Measurements from ENCODE around the gene C1orf141.
"Not testable (repeated sequence)": the region's sequence is repeated elsewhere in the genome, so short reads cannot be mapped to it uniquely, and the experiment has no call there.

The C1orf141 gene

DNA sequence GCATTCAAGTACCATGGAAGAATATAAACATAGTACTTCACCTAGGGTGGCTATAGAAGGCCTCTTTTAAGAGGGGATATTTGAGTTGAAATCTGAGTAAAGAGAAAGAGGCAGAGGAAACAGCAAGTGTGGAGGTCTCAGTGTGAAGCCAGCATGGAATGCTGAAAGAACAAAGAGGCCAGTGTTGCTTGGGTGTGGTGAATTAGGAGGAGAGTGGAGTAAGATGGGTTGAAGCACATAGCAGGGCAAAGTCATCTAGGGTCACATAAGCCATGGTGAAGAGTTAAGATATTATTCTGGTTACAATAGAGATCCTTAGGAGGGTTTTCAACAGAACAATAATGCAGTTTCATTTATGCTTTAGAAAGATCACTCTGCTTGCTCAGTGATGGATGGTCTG lies 37.5 kb downstream of the C1orf141 start:
- no peak overlapping the region for H3K27ac ChIP-seq
- no peak overlapping the region for H3K4me3 ChIP-seq

DNA sequence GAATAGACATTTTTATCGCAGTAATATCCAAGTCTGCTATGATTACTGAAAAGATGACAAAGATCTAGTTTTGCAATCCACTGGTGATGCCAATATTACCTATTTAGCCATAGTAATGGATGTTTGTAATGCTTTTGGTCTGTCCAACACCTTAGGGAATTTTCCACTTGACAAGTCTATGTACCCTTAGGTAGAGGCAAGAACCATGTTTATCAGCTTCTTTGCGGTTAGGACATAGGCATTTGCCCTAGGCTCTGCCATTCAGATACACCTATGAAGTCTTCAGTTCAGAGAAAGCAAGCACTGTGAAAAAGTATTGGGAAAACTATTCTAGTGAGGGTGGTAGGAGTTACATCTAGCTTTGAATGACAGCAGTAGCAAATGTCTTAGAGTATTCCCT lies 40.6 kb downstream of the C1orf141 start:
- Histone ChIP-seq H3K4me3 (no peak overlapping the region), H3K27ac (no peak overlapping the region)

DNA sequence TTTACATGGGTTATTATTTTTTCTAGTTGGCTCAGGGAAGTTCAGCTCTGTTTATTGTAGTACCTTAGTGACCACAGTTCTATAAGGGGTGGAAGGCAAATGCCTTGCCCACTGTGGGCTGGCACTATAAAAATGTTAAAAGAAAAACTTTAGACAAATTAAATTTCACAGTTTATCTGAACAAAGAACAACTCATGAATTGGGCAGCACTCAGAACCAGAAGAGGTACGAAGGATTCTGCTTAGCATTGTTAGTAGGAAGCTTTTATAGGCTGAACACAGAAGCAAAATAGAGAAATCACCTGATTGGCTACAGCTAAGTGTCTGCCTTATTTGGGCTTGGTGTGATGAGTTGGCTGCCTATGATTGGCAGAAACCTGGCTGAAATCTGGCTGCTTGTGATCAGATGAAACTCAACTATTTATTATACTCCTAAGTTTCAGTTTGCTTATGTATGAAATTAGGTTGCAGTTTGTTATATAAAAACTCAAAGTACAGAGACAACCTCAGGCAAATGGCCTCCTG lies 45.0 kb downstream of the C1orf141 start:
- H3K4me3 ChIP-seq: no peak overlapping the region
- no peak overlapping the region for H3K27ac ChIP-seq

DNA sequence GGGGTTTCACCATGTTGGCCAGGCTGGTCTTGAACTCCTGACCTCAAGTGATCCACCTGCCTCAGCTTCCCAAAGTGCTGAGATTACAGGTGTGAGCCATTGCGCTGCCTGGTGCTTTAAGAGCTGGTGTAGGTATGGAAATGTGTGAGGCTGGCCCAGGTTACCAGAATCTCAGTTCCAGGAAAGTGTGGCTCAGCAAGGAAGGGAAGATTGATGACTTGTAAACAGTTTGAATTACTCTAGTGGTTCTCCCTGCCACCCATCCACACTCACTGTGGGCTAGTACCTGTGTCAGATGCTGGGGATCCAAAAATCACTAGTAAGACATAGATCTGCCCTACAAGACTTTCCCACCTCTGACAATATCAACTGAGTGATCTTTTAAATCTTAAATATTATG lies 46.3 kb downstream of the C1orf141 start:
- H3K27ac ChIP-seq: no peak overlapping the region
- H3K4me3 ChIP-seq: no peak overlapping the region

DNA sequence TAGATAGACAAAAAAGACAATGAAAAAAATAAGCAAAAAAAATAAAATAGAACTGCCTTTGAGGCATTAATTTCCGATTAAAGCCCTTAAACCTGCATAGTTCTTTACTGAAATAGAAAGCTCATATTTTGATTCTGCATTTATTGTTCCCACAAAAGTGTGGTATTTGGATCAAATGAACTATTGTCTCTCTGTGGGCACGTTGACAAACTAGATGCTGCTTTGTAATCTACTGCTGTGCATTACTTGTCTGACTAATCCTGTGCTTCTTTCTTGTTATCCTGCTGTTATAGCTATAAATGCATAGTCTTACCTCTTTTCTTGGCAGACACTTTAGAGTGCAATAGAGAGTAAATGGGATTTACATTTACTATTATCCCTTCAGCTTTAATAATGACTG lies 49.4 kb downstream of the C1orf141 start:
- Histone ChIP-seq H3K27ac (no peak overlapping the region), H3K4me3 (no peak overlapping the region)

DNA sequence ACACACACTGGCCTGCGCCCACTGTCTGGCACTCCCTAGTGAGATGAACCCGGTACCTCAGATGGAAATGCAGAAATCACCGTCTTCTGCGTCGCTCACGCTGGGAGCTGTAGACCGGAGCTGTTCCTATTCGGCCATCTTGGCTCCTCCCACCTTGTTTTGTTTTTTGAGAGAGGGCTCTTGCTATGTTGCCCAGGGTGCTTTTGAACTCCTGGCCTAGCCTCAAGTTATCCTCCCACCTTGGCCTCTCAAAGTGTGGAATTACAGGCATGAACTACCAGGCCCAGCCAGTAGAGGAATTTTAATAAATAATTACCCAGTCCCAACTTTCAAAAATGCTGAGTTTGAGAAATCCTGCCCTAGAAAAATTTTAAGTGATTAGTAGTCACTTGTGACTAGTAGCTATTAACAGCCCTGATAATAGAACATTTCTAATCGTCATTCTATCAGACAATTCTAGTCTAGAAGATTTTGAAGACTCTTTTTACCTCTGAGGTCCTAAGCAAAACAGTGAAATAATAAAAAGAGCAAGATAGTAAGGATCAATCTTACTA lies 49.9 kb downstream of the C1orf141 start:
- H3K27ac ChIP-seq: no peak overlapping the region
- no peak overlapping the region for H3K4me3 ChIP-seq

DNA sequence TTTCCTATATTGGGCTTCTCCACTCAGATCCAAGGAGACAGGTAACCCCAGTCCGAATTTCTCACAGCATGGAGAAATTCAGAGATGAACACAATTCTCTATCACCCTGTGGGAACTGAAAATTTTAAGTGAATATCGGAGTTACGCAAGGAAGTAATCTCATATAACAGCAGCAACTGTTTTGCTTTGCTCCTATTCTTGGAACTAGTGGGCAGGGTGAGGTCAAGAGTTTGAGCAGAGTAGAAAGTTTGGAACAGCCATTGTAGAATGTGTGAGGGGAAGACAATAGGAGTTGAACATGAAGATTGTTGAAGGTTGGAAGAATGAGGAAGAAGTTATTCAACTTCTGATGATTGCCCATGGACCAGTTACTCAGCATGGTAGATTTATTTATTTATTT lies 56.5 kb downstream of the C1orf141 start:
- Histone ChIP-seq H3K4me3 (no peak overlapping the region), H3K27ac (no peak overlapping the region)

DNA sequence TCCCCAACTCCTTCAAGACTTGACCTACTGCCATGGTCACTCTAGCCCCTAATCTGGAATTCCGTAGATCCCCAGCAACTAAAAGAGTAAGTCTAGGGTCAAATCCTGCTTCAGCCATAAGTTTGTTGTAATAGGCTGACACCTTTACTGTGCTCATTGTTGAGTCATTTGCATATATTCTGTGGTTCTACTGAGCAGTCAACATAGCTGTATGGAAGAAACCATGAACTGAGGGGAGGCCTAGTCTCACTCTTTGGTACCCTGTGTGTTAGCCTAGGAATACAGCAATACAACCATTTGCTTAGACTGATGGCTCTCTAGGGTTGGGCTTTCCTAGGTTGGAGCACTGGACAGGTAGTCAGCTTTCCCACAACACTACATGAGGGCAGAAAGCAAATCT lies 57.2 kb downstream of the C1orf141 start:
- Histone ChIP-seq H3K4me3 (no peak overlapping the region), H3K27ac (no peak overlapping the region)

DNA sequence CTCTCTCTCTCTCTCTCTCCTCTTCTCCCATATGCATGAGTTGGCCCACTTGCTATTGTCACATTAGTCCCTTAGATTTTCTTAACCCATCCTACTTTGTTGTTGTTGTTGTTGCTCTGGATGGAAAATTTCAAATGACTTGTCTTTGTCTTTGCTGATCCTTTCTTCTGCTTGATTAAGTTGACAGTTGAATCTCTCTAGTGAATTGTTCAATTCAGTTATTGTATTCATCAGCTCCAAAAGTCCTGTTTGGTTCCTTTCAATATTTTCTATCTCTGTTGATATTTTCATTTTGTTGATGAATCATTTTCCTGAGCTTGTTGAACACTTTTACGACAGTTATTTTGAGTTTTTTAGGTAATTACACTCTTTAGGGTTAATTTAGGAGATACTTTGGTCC lies 62.0 kb downstream of the C1orf141 start:
- Histone ChIP-seq H3K4me3 (no peak overlapping the region), H3K27ac (no peak overlapping the region)

DNA sequence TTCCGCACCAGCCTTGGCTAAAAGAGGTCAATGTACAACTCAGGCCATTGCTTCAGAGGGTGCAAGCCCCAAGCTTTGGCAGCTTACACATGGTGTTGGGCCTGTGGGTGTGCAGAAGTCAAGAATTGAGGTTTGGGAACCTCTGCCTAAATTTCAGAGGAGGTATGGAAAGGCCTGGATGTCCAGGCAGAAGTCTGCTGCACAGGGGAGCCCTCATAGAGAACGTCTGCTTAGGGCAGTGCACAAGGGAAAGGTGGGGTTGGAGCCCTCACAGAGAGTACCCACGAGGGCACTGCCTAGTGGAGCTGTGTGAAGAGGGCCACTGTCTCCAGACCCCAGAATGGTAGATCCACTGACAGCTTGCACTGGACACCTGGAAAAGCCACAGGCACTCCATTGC lies 67.1 kb downstream of the C1orf141 start:
- H3K27ac ChIP-seq, H3K4me3 ChIP-seq: not testable (repeated sequence)

DNA sequence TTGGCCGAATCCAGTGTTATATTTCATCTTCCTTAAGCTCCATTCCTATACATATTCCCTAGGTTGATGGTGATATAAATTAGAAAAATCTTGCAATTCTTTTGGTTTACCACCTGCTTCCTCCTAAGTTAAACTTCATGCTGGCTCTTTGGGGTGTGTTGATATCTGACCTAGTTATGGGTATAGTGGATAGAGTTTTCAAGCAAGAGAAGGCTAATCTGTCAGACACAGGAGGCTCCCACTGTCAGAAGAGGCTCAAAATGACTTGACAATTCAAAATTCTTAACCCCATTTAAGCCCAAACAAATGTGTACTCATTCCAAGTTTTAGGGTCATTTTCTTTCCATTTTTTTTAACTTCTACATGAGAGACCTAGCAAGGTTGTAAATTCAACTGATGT lies 72.4 kb downstream of the C1orf141 start:
- Histone ChIP-seq H3K4me3 (no peak overlapping the region), H3K27ac (no peak overlapping the region)

DNA sequence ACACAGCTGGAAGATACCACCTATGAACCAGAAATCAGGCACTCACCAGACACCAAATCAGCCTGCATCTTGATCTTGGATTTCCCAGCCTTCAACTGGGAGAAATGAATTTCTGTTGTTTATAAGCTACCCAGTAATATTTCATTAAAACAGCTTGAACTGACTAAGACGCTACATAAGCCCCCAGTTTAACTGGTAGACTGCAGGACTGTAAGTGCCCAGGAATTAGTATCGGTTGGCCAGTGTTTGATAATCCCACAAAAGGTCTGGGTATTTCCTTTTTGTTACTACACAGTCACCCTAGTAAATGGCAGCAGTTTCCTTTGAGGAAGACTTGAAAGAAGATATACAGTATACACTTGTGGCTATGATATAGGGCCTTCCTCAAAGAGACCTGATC lies 73.5 kb downstream of the C1orf141 start:
- no peak overlapping the region for H3K4me3 ChIP-seq
- H3K27ac ChIP-seq: no peak overlapping the region

DNA sequence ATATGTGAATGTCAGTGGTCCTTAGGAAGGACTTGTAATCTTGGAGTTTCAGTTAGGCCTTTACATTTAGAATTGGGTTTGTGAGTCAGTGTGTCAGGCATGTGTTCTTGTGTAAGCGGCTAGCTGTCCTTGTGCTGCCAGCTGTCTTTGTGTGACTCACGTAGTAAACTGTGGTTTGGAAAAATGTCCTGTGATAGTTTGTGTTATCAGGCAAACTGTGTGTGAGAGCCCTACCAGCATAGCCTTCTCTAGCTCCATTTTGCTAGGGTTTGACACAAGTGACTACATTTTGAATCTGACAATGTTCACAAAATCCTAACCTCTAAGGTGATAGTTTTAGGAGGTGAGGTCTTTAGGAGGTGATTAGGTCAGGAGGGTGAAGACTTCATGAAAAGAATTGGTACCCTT lies 74.0 kb downstream of the C1orf141 start:
- Histone ChIP-seq H3K27ac (no peak overlapping the region), H3K4me3 (no peak overlapping the region)

DNA sequence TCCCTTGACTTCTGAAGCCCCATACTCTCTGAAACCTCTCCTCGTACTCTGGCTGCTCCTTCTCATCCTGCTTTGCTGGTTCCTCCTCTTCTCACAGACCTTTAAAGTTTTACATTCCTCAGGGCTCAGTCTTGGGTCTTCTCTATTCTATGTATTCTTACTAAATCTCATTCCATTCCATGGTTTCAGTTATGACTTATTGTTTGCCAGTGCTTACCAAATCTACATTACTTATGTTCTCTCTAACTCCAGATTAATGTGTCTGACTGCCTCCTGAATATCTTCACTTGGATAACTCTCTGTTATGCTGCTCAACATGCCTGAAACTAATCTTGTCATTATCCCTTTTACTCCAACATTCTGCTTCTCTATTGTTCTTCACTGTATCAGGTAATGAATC lies 75.4 kb downstream of the C1orf141 start:
- Histone ChIP-seq H3K4me3 (no peak overlapping the region), H3K27ac (no peak overlapping the region)

DNA sequence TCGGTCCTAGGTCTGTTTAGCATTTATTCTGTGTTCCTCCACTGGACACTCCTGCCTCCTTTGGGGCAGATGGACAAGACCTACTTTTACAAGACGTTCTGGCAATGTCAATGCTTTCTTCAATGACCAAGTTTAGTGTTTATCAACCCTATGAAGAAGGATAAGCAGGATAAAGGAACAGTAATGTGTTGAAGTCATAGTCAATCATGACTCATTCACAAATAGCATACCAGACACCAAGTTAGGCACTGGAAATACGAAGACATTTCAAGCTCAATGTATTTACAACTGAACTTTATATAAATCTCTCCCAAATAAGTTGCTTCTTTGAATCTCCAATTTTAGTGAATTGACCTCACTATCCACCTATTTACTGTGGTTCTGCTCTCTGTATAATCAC lies 76.0 kb downstream of the C1orf141 start:
- Histone ChIP-seq H3K4me3 (no peak overlapping the region), H3K27ac (no peak overlapping the region)

DNA sequence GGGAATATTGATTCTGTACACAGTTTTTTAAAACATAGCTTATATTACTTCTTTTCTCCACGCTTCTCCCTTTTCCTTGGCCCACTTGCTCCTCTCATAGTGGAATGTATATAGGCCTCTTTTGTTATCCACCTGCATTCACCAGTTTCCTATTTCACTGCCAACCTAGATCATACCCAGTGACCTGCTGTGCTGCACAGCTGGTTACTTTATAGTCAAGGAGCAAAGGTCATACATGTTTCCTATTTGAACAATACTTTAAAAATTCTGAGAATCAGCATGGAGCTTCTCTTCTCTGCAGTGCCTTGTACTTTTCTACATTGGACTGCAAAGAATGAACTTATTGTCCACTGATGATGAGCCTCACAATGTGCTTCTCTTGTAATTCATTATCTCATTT lies 76.5 kb downstream of the C1orf141 start:
- Histone ChIP-seq H3K4me3 (no peak overlapping the region), H3K27ac (no peak overlapping the region)

DNA sequence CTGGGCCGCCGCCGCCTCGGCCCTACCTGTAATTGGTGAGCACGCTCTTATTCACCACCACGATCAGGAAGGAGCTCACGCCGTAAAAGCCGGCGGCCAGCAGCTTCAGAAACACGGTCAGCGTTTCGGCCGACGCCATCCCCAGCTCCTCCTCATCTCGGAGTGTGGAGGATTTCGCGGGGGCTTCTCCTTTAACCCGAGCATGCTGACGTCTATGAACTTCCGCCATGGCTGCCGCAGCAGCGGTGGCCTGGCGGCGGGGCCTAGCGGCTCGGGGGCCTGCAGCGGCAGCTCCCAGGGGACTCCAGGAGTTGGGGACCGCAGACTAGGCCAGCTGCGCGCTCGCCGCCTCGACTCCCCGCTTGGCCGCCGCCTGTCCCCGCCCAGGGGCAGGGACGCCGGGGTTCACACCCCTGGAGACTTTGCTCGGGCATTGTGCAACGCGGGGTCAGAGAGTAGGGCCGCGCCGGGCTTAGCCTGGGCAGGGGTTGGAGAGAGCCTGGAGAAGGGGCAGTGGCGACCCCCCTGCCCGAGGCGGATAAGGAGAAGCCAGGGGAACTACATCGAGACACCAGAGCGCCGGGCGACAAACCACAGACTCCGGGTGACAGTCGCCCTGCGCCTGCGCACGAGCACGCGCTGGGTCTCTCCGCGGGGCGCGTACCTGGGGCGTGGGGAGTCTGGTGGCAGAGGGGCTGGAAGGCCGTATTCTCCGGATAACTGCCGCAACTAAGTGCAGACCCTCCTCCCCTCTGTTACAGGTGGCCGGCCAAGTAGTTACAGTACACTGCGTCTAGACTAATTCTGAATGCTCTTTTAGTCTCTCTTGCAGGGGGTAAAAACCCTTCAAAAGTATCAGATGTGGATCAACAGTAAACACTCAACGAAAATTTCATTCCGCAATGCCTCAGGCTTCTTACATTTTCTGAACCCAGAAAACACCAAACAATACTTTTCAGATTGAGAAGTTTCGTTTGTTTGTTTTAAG lies 80.7 kb downstream of the C1orf141 start, which contains the start of gene SLC35D1:
Gene SLC35D1, minus strand, starts transcription at position 364 of the 988 bp plus-strand sequence. Its CDS starts 135 bp downstream, at position 229.
- peak within 1 kb of the TSS; percentile 78 to 100 (median 95) for H3K27ac ChIP-seq
- peak within 1 kb of the TSS; percentile 65 to 94 (median 77) for H3K4me3 ChIP-seq

DNA sequence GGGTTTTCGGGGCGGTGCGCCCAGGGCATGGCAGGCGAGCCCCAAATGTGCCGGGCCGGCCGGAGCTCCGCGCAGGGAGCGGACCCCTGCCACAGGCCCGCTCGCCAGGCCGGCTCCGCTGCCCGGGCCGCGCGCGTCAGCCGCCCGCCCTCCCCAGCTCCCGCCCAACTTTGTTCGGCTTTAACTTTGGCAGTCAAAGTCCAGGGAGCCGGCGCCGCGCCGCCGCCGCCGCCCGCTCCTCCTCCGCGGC lies 81.3 kb downstream of the C1orf141 start:
- Histone ChIP-seq H3K4me3 (peak overlapping the region; percentile 65 to 94 (median 77)), H3K27ac (peak overlapping the region; percentile 78 to 100 (median 95))

DNA sequence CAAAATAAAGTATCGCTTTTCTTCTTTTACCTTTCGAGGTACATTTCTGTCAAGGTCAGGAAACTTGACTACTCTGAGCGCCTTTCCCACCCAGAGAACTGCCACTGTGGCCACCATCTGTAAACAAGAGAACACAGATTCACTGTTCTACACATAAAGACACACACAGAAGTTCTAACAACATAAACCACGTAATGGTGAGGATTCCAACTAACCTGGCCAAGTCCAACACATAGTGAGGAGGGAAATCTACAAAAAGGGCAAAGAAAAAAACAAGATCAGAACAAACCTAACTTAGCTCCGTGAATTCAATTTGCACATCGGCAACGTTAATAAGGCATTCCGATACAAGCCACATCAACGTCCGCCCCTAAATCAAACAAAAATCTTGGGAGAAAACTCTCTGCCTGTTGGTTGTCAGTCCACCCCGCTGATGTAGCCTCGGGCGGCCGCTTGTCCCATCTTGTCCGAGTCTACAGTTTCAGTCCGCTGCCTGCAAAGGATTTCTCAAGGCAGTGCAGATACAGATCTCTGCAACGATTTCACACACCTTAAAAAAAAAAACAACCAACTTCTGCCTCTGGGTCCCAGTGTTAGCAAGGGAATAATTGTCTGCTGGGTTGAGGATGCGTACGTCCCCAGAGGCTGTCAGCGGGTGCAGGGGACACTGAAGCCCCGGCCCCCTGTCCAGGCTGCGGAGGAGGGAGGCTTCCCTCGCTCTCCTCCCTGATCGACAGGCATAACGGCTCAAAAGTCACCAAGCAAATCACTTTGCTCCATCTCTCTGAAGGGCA lies 81.8 kb downstream of the C1orf141 start:
- Histone ChIP-seq H3K27ac (peak overlapping the region; percentile 78 to 100 (median 95)), H3K4me3 (peak overlapping the region; percentile 65 to 94 (median 77))

DNA sequence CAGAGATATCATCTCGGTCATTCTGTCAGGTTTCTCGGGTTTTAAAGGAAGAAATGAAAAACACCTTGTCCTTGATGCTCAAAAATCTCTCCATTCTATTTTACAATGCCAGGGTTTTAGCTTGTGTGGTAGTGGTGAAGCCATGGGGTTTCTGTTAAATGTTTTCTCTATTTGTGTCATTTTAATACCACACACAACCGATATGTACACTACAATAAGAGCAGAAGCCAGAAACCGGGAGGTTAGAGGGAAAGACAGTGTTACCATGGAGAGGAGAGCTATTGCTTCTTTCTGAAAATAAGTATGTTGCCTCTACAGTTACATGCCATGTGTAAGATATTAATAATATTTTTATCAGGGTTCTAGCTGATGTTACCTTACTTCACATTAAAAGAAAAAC lies 83.6 kb downstream of the C1orf141 start:
- Histone ChIP-seq H3K4me3 (no peak overlapping the region), H3K27ac (no peak overlapping the region)

Measured in skin epidermis (tissue), 12 donors.